CD14-positive monocyte (primary cell): ENCODE results near the gene FRMD4A. TPM values are rescaled to one million over a fixed set of nuclear protein-coding genes. Genes with fewer than 3 reads are reported as not detected.

Source experiments
- DNase-seq, 3 donors: peaks; one replicate each; pipeline ENCODE4 v3.0.0-alpha.2; 2011 to 2022
- H2AFZ ChIP-seq: 2 replicates; pipeline ENCODE4 v1.6.0; 2012; ENCODE audit warnings: mild to moderate bottlenecking, low read depth, low read length, inconsistent platforms; ENCODE audit not compliant: insufficient read depth, poor library complexity, severe bottlenecking
- H3K27ac ChIP-seq, 2 donors: 1 replicate in 1 of 2; 2 replicates in 1 of 2; pipeline ENCODE4 v1.5.1; 2012 to 2013; ENCODE audit warnings: low read length in 2 of 2, control low read depth in 1 of 2, inconsistent platforms in 1 of 2, low read depth in 1 of 2, mild to moderate bottlenecking in 1 of 2
- H3K27me3 ChIP-seq, 2 donors: one replicate each; pipeline versions ENCODE4 v1.6.0 to v1.6.1; 2011 to 2013; ENCODE audit warnings: low read length in 2 of 2; ENCODE audit not compliant: control insufficient read depth in 2 of 2, insufficient read depth in 2 of 2
- H3K36me3 ChIP-seq, 2 donors: replicated peaks in 1 of 2; 1 replicate in 1 of 2; 2 replicates in 1 of 2; pipeline versions ENCODE4 v1.5.1 to v1.6.1; 2012 to 2013; ENCODE audit warnings: low read length in 2 of 2, control low read depth in 1 of 2, inconsistent platforms in 1 of 2, mild to moderate bottlenecking in 1 of 2; ENCODE audit not compliant: insufficient read depth in 2 of 2, control insufficient read depth in 1 of 2
- H3K4me1 ChIP-seq, 2 donors: 1 replicate in 1 of 2; 2 replicates in 1 of 2; pipeline versions ENCODE4 v1.5.1 to v1.6.1; 2012 to 2013; ENCODE audit warnings: low read length in 2 of 2, control low read depth in 1 of 2, inconsistent platforms in 1 of 2, mild to moderate bottlenecking in 1 of 2, moderate library complexity in 1 of 2; ENCODE audit not compliant: insufficient read depth in 2 of 2, control insufficient read depth in 1 of 2
- H3K4me2 ChIP-seq: replicated peaks from 2 replicates; pipeline ENCODE3; 2012; ENCODE audit warnings: low read length, moderate library complexity, mild to moderate bottlenecking; ENCODE audit not compliant: poor library complexity, severe bottlenecking; ENCODE audit errors: extremely low read depth
- H3K4me3 ChIP-seq, 3 experiments: fragments of 200-600 bp in 1 of 3; sonication (generic) in 1 of 3; replicated peaks in 1 of 3; 1 replicate in 2 of 3; 2 replicates in 1 of 3; pipeline ENCODE4 v1.5.1; 2011 to 2013; ENCODE audit warnings: low read length in 3 of 3, mild to moderate bottlenecking in 3 of 3, control low read depth in 2 of 3, low read depth in 2 of 3, inconsistent platforms in 1 of 3, moderate library complexity in 1 of 3
- H3K79me2 ChIP-seq: 2 replicates; pipeline ENCODE4 v1.6.0; 2012; ENCODE audit warnings: mild to moderate bottlenecking, control low read depth, inconsistent platforms, low read length, moderate library complexity; ENCODE audit not compliant: insufficient read depth
- H3K9ac ChIP-seq: 2 replicates; pipeline ENCODE4 v1.6.0; 2017; ENCODE audit warnings: low read length, mild to moderate bottlenecking; ENCODE audit not compliant: insufficient read depth, poor library complexity, severe bottlenecking
- H3K9me3 ChIP-seq, 2 donors: replicated peaks in 1 of 2; 1 replicate in 1 of 2; 2 replicates in 1 of 2; pipeline versions ENCODE4 v1.5.1 to v1.6.1; 2012 to 2013; ENCODE audit warnings: low read length in 2 of 2, control low read depth in 1 of 2; ENCODE audit not compliant: control insufficient read depth in 1 of 2, insufficient read depth in 1 of 2
- H4K20me1 ChIP-seq: 2 replicates; pipeline ENCODE4 v1.6.0; 2012; ENCODE audit warnings: mild to moderate bottlenecking, low read length, control low read depth, moderate library complexity; ENCODE audit not compliant: insufficient read depth
- H3K27ac Mint-ChIP-seq, 7 donors: one replicate each; pipeline ENCODE4 v1.8.0; 2020; ENCODE audit warnings: mild to moderate bottlenecking in 7 of 7, mixed read lengths in 7 of 7, moderate library complexity in 6 of 7, inconsistent platforms in 2 of 7
- H3K27me3 Mint-ChIP-seq, 3 donors: one replicate each; pipeline ENCODE4 v1.8.0; 2021 to 2022; ENCODE audit warnings: low read depth in 3 of 3, mild to moderate bottlenecking in 3 of 3, mixed read lengths in 3 of 3, moderate library complexity in 3 of 3, inconsistent platforms in 1 of 3
- H3K36me3 Mint-ChIP-seq, 2 donors: one replicate each; pipeline ENCODE4 v1.8.0; 2020; ENCODE audit warnings: mixed read lengths in 2 of 2, inconsistent platforms in 1 of 2, mild to moderate bottlenecking in 1 of 2
- H3K4me1 Mint-ChIP-seq: one replicate; pipeline ENCODE4 v1.8.0; 2020; ENCODE audit warnings: mild to moderate bottlenecking, mixed read lengths
- H3K4me3 Mint-ChIP-seq, 2 donors: one replicate each; pipeline ENCODE4 v1.8.0; 2020; ENCODE audit warnings: mild to moderate bottlenecking in 2 of 2, mixed read lengths in 2 of 2, moderate library complexity in 1 of 2
- H3K9me3 Mint-ChIP-seq, 7 donors: one replicate each; pipeline ENCODE4 v1.8.0; 2020 to 2022; ENCODE audit warnings: mixed read lengths in 7 of 7, mild to moderate bottlenecking in 6 of 7, moderate library complexity in 6 of 7, inconsistent platforms in 2 of 7
- CTCF ChIP-seq: fragments of 200-600 bp; IDR thresholded peaks from one replicate; pipeline ENCODE4 v1.8.0; 2022; ENCODE audit warnings: antibody characterized with exemption, mild to moderate bottlenecking
- WGBS: methylation state at CpG from one replicate; pipeline ENCODE4 v1.1.5; 2013; ENCODE audit warnings: missing lambda C conversion rate; ENCODE audit not compliant: insufficient coverage; 5-methylcytosine and 5-hydroxymethylcytosine counted together
- intact Hi-C, 2 donors: fragments of 100-400 bp; cut with micrococcal nuclease; formaldehyde crosslinking; loops; one replicate each; pipeline versions ENCODE4 v1.15.0 to v1.15.1; 2023
- polyA plus RNA-seq, 3 donors: library from polyadenylated mRNA; depleted of rRNA in 1 of 3; unstranded in 2 of 3; stranded (reverse) in 1 of 3; fragments of 300-500 nt in 2 of 3; fragments of >200 nt in 1 of 3; fragmentation: Illumina TruSeq in 2 of 3; gene quantifications; 1 replicate in 2 of 3; 2 replicates in 1 of 3; pipeline ENCODE4 v1.2.3, GENCODE V29; 2012 to 2021

FRMD4A gene
- polyA plus RNA-seq, 3 donors: 0.12 TPM; not detected in 2

DNA sequence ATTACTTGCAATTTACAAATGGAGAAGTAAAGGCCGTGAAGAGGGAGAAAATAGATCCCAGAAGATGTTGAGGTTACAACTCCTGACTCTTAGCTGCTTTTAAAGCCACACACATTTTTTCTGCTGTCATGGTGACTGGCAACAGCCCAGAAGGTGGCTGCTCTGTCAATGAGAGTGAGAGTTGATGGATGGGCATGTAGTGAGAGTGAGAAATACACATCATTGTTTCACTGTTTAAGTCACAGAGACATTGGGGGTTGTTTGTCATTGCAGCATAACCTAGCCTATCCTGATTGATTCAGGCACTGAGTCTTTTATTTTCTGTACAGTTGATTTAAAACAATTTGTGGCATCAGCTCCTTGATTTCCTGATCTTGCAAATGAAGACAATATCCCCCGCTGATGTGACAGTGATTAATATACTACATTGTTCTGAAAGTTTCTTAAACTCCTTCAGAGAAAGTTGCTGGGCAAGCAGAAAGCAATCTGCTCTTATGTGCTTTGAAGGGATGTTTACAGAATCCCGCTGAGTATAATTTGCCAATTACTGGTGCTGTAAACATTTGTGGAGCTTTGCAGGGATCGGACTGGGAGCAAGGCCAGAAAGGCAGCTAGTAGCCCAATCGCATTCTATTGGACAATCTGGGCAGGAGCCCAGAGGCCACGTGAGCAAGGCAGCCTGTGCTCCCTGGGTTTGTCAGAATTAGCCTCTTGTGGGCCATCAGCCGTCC is 514.4 kb downstream of the FRMD4A start:
- Histone ChIP-seq H3K4me1 (no peaks in the 10 kb centered on the region), H3K27me3 (peaks cover 3 to 18% of the 10 kb centered on the region in 2 donors), H3K79me2 (no peaks in the 10 kb centered on the region), H3K4me3 (no peak overlapping the region), H4K20me1 (no peaks in the 10 kb centered on the region), H3K27ac (no peak overlapping the region), H3K4me2 (no peak overlapping the region), H3K9ac (no peak overlapping the region), H2AFZ (no peak overlapping the region), H3K9me3 (peaks cover 6 to 9% of the 10 kb centered on the region in 2 donors), H3K36me3 (no peaks in the 10 kb centered on the region)
- WGBS: 93% methylated on average over 5 of the region's 7 CpGs
- Mint-ChIP-seq H3K4me3 (no peak overlapping the region), H3K27ac (no peak overlapping the region), H3K4me1 (no peaks in the 10 kb centered on the region), H3K36me3 (no peaks in the 10 kb centered on the region), H3K9me3 (peaks cover 4 to 13% (median 7%) of the 10 kb centered on the region in 7 donors), H3K27me3 (peaks cover 24 to 42% (median 34%) of the 10 kb centered on the region in 3 donors)
- DNase-seq: no peak
- no peak for TF ChIP-seq CTCF
- intact Hi-C loops: no loop called here

GRCh38 chr10:13815756-13816155 is 515.0 kb downstream of the FRMD4A start:
- H3K4me1 ChIP-seq: no peaks in the 10 kb centered on the region
- Mint-ChIP-seq H3K4me3 (no peak overlapping the region), H3K4me1 (no peaks in the 10 kb centered on the region), H3K36me3 (no peaks in the 10 kb centered on the region), H3K9me3 (peaks cover 4 to 13% (median 7%) of the 10 kb centered on the region in 7 donors), H3K27me3 (peaks cover 19 to 37% (median 28%) of the 10 kb centered on the region in 3 donors), H3K27ac (no peak overlapping the region)
- TF ChIP-seq CTCF: no peak
- peaks cover 6 to 9% of the 10 kb centered on the region in 2 donors for H3K9me3 ChIP-seq
- no peaks in the 10 kb centered on the region for H3K79me2 ChIP-seq
- H4K20me1 ChIP-seq: no peaks in the 10 kb centered on the region
- no peak for DNase-seq
- H3K27ac ChIP-seq: no peak overlapping the region
- H2AFZ ChIP-seq: no peak overlapping the region
- no peak overlapping the region for H3K4me2 ChIP-seq
- H3K4me3 ChIP-seq: no peak overlapping the region
- no peaks in the 10 kb centered on the region for H3K36me3 ChIP-seq
- no peak overlapping the region for H3K9ac ChIP-seq
- peaks cover 3 to 12% of the 10 kb centered on the region in 2 donors for H3K27me3 ChIP-seq
- intact Hi-C loops: no loop called here
